ENCODE measurements around the gene GPN1. TPM values are rescaled to one million over a fixed set of nuclear protein-coding genes. Genes with fewer than 3 reads are reported as not detected.
"Not testable (repeated sequence)": the region's sequence is repeated elsewhere in the genome, so short reads cannot be mapped to it uniquely, and the experiment has no call there.

The GPN1 gene
- 38.1 and 42.3 TPM in 2 replicates for polyA plus RNA-seq (2014; cell fraction: cytosol; rRNA removed)
- polyA plus RNA-seq (2014; cell fraction: nucleus; rRNA removed): 17.4 and 24.7 TPM in 2 replicates

DNA sequence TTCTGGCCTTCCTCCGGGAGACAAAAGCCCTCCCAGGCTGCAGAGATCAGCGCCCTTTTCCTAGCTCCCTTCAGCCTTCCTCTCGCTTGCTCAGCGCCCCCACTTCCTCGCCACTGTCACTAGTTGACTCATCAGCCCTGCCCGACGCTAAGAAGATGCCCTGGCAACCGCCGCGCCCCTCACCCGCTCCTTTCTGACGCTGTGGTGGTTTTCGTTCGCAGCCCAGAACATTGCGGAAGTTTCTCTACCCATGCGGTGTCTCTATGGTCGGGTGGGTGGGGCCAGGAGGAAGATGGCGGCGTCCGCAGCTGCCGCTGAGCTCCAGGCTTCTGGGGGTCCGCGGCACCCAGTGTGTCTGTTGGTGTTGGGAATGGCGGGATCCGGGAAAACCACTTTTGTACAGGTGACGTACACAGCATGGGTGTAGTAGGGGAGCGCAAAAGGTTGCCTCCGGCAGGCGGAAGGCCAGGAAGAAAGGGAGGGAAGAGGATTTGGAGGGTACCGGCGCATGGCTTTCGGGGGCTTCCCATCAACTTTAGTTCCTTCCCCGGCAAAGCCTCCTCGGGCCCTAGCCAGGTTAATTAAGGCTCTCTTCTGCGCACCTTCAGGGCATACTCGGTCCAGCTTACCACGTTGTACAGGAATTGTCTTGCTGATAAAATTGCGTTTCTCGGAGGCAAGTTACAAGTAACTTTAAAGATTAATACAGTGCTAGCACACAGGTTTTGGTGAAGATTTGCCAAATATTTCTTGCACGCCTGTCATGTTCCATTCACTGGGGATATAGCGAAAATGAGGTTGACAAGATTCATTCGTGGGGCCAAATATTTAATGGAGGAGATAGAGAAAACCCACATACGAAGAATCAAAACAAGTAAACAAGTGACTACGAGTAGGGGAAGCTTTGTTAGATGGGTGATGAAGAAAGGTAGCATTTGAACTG, at the start of gene GPN1, which contains the start of gene CCDC121:
Gene GPN1, plus strand, starts transcription at position 284 of the 943 bp plus-strand sequence. Its CDS starts 9 bp downstream, at position 293.
Gene CCDC121, minus strand, starts transcription at position 246 of the 943 bp plus-strand sequence. CDS start 1,213 bp downstream, outside the sequence.
- peak; percentile 69 for DNase-seq (ENCODE audit: low spot score)

DNA sequence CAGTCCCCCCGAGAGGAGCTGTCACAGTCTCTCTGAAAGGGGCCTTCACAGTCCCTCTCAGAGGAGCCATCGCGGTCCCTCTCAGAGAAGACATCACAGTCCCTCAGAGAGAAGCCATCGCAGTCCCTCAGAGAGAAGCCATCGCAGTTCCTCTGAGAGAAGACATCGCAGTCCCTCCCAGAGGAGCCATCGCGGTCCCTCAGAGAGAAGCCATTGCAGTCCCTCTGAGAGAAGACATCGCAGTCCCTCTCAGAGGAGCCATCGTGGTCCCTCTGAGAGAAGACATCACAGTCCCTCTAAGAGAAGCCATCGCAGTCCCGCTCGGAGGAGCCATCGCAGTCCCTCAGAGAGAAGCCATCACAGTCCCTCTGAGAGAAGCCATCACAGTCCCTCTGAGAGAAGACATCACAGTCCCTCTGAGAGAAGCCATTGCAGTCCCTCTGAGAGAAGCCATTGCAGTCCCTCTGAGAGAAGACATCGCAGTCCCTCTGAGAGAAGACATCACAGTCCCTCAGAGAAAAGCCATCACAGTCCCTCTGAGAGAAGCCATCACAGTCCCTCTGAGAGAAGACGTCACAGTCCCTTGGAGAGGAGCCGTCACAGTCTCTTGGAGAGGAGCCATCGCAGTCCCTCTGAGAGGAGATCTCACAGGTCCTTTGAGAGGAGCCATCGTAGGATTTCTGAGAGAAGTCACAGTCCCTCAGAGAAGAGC, 47.3 kb upstream of the GPN1 start:
- DNase-seq (ENCODE audit: low spot score): no peak

- DNase-seq (ENCODE audit: low spot score): no peak
These were observed 46.6 kb upstream of the GPN1 start for GRCh38 chr2:27582129-27582694.

GRCh38 chr2:27582695-27583389, 46.0 kb upstream of the GPN1 start, which contains the start of gene ZNF512:
Gene ZNF512, plus strand, starts transcription at chr2:27583042. Its CDS starts 71 bp downstream, at chr2:27583113.
- DNase-seq (ENCODE audit: low spot score): peak; percentile 96

GRCh38 chr2:27583390-27583915, 45.4 kb upstream of the GPN1 start:
- DNase-seq (ENCODE audit: low spot score): peak; percentile 6

DNA sequence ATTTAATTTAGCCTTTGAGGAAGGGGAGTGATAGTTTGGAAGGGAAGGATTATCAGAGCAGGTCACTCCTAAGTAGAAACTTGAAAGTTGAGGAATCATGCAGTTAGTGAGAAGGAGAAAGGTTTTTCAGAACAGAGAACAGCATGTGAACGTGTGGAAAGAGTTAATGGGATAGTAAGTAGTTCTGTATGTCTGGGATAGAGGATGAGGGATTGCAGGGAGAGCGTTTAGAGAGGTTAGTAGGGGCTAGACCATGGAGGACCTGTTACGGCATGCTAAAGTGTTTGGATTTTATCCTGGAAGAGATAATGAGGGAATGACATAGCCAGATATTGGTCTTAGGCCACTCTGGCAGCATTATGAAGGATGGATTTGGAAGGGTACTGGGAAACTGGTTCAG, 44.3 kb upstream of the GPN1 start:
- no peak for DNase-seq (ENCODE audit: low spot score)

DNA sequence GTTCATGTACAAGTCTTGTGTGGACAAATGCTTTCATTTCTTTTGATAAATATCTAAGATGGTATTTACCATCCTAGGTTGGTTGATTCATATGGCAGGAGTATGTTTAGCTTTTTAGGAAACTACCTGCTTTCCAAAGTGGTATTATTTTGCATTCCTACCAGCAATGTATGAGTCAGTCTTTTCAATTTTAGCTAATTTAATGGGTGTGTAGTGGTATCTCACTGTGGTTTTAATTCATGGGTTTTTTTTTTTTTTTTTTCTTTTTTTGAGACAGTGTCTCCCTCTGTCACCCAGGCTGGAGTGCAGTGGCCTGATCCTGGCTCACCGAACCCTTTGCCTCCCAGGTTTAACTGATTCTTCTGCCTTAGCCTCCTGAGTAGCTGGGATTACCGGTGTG, 41.8 kb upstream of the GPN1 start:
- no peak for DNase-seq (ENCODE audit: low spot score)

DNA sequence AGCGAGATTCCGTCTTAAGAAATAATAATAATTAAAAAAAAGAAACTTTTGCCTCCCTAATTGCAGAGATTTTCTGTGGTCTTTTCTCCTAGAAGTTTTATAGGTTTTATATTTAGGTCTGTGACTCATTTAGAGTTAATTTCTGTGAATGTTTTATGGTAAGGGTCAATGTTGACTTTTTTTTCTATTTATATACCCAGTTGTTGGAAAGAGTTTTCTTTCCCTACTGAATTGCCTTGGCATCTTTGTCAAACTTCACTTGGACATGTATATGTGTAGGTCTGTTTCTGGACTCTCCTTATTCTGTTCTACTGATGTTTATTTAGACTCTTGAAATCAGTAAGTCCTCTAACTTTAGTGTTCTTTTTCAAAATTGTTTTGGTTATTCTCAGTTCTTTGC, 40.5 kb upstream of the GPN1 start:
- no peak for DNase-seq (ENCODE audit: low spot score)

- no peak for DNase-seq (ENCODE audit: low spot score)
These were observed 37.1 kb upstream of the GPN1 start for GRCh38 chr2:27591745-27592144.

- DNase-seq (ENCODE audit: low spot score): no peak
These were observed 35.6 kb upstream of the GPN1 start for GRCh38 chr2:27593240-27593639.

DNA sequence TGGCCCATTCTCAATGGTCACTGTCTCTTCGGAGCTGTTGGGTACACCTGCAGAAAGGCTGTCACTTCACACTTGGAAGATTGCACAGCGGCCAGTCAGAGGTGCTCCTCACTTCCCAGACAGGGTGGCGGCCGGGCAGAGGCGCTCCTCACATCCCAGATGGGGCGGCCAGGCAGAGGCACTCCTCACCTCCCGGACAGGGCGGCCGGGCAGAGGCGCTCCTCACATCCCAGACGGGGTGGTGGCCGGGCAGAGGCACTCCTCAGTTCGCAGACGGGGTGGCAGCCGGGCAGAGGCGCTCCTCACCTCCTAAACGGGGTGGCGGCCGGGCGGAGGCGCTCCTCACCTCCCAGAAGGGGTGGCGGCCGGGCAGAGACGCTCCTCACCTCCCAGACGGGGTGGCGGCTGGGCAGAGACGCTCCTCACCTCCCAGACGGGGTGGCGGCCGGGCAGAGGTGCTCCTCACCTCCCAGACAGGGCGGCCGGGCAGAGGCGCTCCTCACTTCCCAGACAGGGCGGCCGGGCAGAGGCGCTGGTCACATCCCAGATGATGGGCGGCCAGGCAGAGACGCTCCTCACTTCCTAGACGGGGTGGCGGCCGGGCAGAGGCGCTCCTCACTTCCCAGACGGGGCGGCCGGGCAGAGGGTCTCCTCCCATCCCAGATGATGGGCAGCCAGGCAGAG, 34.7 kb upstream of the GPN1 start:
- not testable (repeated sequence) for DNase-seq (ENCODE audit: low spot score)

- not testable (repeated sequence) for DNase-seq (ENCODE audit: low spot score)
These were observed 33.4 kb upstream of the GPN1 start for GRCh38 chr2:27595412-27595811.

DNA sequence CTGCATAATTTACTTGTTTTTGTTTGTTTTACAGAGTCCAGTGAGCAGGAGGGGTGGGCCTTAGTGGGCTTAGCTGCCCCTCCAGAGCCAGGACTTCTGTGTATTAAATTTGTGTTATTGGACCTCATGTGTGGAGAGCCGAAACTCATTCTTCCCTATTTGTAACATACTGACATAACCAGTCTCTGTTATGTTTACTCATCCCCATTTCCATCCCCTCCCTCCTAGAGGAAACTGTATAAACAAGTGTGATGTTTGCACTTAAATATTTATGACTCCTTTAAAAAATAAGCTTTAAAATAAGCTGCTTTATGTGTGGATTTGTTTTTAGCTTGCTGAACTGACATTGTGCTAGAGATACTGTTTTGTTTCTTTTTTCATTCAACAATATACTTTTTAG, 32.2 kb upstream of the GPN1 start:
- DNase-seq (ENCODE audit: low spot score): no peak

DNA sequence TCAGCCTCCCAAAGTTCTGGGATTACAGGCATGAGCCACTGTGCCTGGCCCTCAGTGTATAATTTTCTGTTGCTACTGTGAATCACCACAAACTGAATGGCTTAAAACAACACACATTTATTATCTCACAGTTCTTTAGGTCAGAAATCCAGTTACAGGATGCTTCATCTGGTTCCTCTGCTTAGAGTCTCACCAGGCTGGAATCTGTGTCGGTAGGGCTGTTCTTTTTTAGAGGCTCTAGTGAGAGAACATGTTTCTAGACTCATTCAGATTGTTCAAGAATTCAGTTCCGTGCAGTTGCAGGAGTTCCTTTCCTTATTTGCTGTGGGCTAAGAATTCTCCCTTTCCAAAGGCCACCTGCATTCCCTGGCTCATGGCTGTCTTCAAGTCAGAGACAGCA, 22.2 kb upstream of the GPN1 start:
- DNase-seq (ENCODE audit: low spot score): no peak

GRCh38 chr2:27613985-27614384, 14.9 kb upstream of the GPN1 start:
- no peak for DNase-seq (ENCODE audit: low spot score)

DNA sequence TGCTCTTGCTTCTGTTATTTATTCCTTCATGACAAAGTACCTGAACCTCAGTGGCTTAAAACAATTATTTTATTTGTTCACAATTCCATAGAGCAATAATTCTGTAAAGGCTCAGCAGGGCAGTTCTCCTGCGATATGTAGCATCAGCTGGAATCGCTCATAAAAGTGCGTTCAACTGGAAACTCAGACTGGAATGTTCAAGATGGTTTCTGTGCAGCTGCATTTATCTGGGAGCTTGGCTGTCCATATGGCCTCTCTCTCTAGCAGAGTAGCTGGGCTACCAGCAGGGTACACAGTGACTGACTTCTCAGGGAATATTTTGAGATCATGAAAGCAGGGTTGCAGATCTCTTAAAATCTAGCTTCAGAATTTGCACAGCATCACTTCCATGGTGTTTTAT, 13.5 kb upstream of the GPN1 start:
- no peak for DNase-seq (ENCODE audit: low spot score)

DNA sequence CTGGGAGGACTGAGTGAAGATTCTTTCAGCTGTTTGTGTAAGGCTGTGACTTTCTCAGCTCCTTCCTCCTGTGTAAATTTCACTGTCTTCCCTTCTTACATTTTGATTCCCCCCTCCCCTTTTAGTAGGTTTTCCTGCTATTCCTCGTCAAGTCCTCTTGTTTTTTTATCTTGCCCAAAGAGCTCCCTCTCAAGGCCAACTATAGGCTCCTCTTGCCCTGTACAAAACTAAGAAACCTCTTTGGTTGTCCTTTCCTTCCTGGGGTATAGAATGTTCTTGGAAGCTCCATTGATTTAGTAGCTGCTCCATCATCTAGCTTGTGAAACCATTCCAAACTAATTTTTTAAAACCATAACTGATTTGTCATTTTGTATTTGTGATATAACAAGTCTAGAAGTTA, 7.3 kb upstream of the GPN1 start:
- no peak for DNase-seq (ENCODE audit: low spot score)

- DNase-seq (ENCODE audit: low spot score): no peak
These were observed 5.9 kb upstream of the GPN1 start for GRCh38 chr2:27622921-27623384.

- no peak for DNase-seq (ENCODE audit: low spot score)
These were observed 3.9 kb upstream of the GPN1 start for GRCh38 chr2:27624943-27625342.

- DNase-seq (ENCODE audit: low spot score): not testable (repeated sequence)
These were observed 2.5 kb upstream of the GPN1 start for GRCh38 chr2:27626323-27626722.
